Hematopoietic multipotent progenitor cell treated with erythropoietin and hydrocortisone succinate and interleukin-3 and kit ligand, for 8 days (in vitro differentiated cells): ENCODE measurements around the gene ZNF70.

Source experiments
- DNase-seq: peaks from one replicate; pipeline ENCODE4 v3.0.0-alpha.2; 2015

Gene ZNF70

GRCh38 chr22:23689414-23689813, 61.5 kb downstream of the ZNF70 start:
- no peak for DNase-seq
